Activated effector memory CD4-positive, alpha-beta T cell treated with anti-CD3 and anti-CD28 coated beads, Interleukin-2, amount 50 U/mL, for 16 hours (primary cell): Measurements from ENCODE around the gene SARDH.
A peak's percentile ranks its signal among the peaks of the same experiment; 100 is the strongest.

Experiments
- DNase-seq: peaks from one replicate; pipeline ENCODE4 v3.0.0-alpha.2; 2020

The SARDH gene

GRCh38 chr9:133737774-133738639 is at the start of gene SARDH:
SARDH (minus strand) TSS chr9:133738352; CDS start chr9:133734173, 4,179 bp downstream.
- peak; percentile 75 for DNase-seq

- DNase-seq: no peak
Measured at GRCh38 chr9:133787754-133788025, 49.5 kb upstream of the SARDH start.

- DNase-seq: no peak
Measured at GRCh38 chr9:133786907-133787753, 49.0 kb upstream of the SARDH start.

DNA sequence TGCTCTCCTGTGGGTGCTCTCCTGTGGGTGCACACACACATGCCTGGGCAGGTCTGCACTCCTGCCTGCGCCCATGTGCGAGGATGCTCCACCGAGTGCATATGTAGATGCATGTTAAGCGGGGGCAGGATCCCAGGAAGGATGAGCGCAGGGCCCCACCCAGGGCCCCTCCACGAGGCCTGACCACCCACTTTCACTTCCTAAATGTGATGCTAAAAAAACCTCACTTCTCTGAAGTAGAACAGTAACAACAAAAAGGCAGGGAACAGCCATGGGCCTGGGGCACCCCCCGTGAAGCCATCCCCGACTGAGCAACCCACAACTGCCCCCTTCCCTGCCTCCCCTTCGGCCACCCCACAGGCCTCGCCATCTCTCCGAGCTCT is 48.2 kb upstream of the SARDH start:
- no peak for DNase-seq

DNA sequence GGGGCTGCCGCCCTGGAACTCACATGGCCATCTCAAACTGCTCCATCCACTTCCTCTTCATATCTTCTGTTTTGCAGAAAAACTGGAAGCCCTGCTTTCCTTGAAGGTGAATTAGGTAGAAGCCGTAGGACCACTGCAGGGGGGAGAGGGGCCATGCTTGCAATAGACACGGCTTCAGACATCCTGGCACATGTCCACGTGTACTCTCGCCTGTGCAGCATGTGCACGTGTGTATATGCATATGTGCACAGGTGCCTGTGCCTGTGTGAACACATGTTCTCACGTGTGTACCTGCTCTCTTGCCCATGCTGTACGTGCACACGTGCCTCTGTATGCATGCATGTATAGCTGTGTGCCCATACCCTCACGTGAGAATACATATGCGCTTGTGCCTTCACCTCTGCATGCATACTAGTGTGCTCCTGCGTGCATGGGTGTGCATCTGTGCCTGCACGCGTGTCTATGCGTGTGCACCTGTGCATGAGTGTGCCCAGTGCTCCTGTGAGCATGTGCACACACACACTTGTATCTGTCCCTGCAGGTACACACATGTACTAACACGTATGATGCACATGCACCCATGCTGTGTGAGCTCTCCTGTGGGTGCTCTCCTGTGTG is 47.7 kb upstream of the SARDH start:
- no peak for DNase-seq

GRCh38 chr9:133784731-133785561 is 46.8 kb upstream of the SARDH start:
- no peak for DNase-seq

DNA sequence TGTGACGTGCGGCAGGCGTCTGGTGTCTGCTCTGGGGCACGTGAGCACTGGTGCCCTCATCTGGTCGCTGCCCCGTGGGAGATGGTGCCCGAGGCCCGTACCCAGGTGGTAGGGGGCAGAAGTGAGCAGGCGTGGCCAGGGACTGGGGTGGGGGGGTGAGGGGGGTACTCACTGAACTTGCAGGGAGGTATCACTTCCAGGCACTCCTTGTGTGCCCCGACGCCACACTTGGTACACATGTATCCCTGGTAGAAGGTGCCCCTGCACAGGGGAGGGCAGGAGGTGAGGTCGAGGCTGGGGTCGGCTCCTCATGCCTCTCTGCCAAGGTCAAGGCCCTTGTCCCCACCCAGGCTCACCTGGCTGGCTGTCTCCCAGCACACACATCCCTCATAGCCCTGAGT is 45.2 kb upstream of the SARDH start:
- no peak for DNase-seq

- peak; percentile 84 for DNase-seq
Measured at GRCh38 chr9:133782157-133783130, 44.3 kb upstream of the SARDH start.

- no peak for DNase-seq
Measured at GRCh38 chr9:133781828-133782135, 43.6 kb upstream of the SARDH start.

GRCh38 chr9:133780962-133781827 is 43.0 kb upstream of the SARDH start:
- DNase-seq: no peak

GRCh38 chr9:133780404-133780945 is 42.3 kb upstream of the SARDH start:
- no peak for DNase-seq

DNA sequence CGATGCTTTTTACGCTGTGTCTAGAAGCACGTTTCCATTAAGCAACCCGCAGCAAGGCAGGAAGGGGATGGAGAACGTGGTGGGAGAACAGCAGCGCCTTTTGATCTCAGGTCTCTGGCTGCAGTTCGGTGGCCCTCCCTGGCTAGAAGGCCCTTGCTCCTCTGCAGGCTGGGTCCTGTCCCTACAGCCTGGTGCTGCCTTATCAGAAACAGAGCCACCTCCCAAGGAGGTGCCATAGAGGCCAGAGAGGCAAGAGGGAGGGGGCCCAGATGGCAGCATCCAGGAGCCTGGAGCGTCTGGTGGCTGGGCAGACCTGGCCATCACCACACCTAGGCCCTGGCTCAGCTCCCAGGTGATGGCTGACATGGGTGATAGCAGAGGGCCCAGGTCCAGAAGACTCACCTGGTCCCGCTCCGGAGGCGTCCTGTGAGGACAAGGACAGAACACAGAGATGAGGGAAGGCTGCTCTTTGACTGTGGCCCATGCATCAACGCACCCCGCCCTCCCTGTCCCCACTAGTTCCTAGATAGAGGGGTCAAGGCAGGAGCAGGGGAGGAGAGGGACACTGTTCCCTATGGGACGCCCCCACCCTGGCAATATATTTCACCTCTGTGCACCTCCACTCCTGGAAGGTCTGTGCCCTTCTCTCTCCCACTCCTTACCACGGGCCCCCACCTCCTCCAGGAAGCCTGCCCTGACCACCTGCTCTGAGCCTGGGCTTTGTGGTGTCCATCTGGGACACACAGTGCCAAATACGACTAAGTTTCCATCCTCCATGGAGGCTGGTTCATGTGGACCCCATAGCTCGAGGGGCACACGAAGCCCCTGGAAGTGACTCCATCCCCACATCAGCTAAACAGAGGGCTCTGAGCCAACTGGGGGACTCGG is 41.6 kb upstream of the SARDH start:
- DNase-seq: no peak

GRCh38 chr9:133779081-133779480 is 40.9 kb upstream of the SARDH start:
- no peak for DNase-seq

DNA sequence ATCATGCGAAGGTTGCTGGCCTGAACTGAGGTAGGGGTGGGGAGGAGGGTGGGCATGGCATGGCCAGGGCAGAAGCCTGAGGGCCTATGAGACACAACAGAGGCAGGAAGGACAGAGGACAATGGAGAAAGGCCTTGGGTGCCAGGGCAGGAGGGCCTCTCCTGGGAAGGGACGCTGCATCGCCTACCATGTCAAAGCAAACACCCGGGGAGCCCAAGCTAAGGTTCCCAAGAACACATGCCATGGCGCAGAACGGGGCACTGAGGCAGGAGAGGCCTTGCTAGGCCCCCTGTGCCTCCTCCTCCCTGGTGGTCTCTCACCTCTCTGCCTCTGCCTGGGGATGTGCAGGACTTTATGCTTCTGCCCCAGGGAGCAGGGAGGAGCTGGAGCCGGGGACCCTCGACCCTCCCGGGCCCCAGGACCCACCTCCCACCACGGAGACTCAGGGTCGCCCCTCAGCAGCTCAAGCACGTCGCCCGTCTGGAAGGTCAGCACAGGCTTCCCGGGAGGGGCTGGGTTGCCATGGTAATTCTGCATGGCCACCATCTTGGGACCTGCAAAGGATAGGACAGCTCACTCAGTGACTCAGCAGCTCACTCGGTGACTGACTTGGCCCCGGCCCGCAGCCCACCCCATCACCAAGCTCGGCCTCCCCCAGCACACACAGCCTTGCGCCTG is 40.3 kb upstream of the SARDH start:
- no peak for DNase-seq

- DNase-seq: no peak
Measured at GRCh38 chr9:133777871-133778270, 39.7 kb upstream of the SARDH start.

DNA sequence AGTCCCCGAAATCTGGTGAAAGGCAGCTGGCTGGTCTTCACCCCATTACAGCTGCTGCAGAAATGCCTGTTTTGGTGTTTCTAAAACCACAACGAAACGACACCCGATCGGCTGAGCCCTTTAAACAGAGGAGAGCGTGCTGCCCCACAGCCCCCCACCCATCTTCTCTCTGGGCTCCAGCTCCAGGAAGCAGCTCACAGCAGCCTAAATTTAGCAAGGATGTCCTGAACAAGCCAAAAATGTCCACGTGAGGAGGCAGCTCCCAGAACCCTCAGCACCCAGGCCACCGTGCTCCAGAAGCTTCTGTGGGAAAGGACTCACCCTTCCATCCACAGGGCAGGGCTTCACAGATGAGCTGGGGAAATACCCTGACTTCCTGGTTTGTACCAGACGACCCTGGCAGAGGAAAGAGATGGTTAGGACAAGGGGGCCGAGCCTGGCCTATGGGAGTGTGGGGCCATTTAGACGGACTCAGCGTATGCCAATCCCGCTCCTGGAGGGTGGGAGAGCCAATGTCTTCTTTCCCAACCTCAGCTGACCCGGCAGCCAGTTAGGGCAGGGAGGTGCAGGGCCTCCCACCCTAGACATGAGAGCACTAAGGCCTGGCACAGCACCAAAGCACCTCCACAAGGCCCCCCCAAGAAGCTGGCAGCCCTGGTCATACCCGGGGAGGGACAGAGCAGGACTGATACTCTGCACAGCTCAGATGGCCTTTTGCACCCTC is 39.1 kb upstream of the SARDH start:
- DNase-seq: no peak

DNA sequence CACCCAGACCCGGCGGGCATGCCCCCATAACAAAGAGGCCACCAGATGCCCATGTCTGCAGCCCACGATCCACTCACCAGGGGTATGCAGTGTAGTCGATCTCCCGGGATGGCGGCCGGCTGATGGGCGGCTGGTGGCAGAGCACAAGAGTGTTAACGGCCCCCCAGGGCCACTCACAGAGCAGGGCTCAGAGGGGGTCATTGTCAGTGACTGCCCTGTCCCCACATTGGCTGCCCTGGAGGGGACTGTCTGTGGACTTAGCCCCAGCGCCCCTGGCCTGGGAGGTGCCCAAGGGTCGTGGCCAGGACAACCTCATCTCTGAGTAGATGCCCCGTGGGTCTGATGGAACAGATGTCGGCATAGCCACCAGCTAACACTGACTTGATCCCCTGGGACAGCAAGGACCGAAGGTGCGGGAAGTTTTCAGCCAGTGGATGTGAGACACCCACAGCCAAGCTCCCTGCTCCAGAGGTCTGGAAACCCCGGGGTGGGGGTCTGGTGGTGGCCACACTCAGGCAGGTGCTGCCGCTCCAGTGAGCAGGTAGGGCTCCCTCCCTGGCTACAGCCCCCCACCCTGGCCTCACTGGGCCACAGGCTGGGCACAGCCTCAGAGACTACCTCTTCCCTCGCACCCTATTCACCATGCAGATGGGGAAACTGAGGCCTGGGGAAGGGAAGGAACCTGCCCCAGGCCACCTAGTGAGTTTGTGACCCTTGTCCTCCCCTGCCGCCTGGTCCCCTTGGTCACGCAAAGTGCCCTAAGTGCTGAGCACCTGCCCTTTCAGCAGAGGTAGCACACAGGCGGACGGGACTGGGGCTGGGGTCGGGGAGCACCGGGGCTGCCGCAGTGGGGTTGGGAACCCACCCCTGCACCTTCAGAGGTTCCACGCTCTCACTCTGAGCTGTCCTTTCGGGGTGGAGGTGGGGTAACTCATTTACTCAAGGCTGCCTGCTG is 38.1 kb upstream of the SARDH start:
- DNase-seq: no peak
